GM12872 (cell line): Measurements from ENCODE around the gene RPS6KB2.

Experiments used
- CTCF ChIP-seq: IDR thresholded peaks from 3 replicates; pipeline ENCODE4 v1.5.1; 2011; ENCODE audit warnings: low read depth, mild to moderate bottlenecking, low read length, moderate library complexity; ENCODE audit not compliant: insufficient read depth

Gene RPS6KB2

GRCh38 chr11:67409781-67410368 lies 18.4 kb upstream of the RPS6KB2 start:
- TF ChIP-seq CTCF = 0 out of 3 replicates have a peak, but pooled peaks have one; percentile 11

GRCh38 chr11:67410369-67410831 lies 17.9 kb upstream of the RPS6KB2 start:
- no peak for TF ChIP-seq CTCF

GRCh38 chr11:67410984-67411784 lies 17.1 kb upstream of the RPS6KB2 start:
- no peak for TF ChIP-seq CTCF

DNA sequence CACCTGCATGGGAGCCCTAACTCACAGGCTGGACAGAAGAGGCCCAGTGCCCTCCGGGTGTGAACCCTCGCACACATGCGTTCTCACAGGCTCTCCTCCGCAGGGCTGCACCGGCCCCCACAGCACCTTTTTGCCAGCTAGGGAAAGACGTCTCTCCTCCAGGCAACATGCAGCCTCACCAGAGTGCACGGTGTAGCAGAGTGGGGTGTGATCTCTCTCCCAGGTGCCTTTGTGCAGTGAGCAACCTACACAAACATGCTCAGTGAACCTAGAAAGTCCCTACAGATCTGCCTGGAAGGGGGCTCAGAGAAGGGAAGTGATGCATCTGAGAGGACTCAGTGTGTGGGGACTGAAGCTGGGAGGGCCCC lies 16.5 kb upstream of the RPS6KB2 start:
- no peak for TF ChIP-seq CTCF

DNA sequence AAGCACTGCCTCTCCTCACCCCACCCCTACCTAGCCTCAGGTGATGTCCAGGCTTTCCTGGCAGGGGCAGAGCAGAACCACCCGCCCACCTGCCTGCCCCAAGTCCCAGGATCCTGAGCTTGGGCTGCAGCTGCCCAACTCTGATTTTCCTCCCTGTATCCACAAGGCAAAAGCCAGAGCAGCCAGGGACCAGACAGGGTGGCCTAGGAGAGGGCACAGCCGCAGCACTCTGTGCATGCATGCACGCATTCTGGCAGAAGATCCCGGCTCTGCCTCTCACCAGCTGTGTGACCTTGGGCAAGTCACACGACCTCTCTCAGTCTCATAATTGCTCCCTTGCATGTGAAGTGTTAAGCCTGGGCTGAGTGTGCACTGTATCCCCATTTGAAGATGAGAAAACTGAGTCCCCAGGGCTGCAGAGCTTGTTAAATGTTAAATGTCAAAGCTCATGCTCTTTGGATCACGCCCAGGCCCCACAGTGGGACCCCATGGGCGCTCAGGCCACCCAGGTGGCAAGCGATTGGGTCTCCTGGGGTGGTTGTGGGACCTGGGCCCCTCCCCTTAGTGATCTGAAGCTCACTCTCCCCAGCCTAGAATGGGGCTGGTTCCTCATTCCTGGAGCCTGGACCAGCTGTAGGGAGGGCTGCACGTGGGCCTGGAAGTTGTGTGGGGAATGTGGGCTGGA lies 15.7 kb upstream of the RPS6KB2 start:
- no peak for TF ChIP-seq CTCF

DNA sequence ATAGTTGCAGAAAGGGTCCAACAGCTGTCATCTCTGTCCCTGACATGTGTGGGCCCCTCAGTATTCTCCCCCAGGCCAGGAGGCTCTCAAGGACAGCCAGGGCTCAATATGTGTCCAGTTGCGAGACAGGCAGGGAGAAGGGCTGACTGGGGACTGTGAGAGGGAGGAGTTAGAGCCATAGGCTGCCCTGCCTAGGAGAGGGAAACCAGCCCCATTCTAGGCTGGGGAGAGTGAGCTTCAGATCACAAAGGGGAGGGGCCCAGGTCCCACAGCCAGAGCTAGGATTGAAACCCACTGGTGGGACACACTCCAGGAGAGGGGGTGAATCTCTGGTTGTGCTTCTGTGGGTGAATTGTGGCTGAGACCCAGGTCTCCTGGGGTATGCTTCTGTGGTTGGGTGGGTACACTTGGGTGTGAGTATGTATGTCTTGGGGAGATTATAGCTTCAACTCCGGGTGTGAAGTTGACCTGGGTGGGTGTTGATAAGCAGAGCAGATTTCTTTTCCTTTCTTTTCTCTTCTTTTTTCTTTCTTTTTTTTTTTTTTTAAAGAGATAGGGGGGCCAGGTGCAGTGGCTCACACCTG lies 14.9 kb upstream of the RPS6KB2 start:
- TF ChIP-seq CTCF = no peak
